Right cardiac atrium (tissue), 5 donors: ENCODE measurements around the gene CLIC5. TPM values are rescaled to one million over a fixed set of nuclear protein-coding genes. Genes with fewer than 3 reads are reported as not detected.

ENCODE experiments used
- ATAC-seq, 2 donors: fragments of 200-7000 bp; cut with Tn5 transposase; one replicate each; pipeline versions ENCODE4 v1.8.0 to v1.9.1; 2020; ENCODE audit warnings: moderate library complexity in 2 of 2, mild to moderate bottlenecking in 1 of 2
- DNase-seq, 3 donors: peaks; one replicate each; pipeline ENCODE4 v3.0.0-alpha.2; 2020
- H3K27ac ChIP-seq: one replicate; pipeline ENCODE4 v1.5.1; 2013; ENCODE audit warnings: mild to moderate bottlenecking, low read length, control low read depth, moderate library complexity
- H3K27me3 ChIP-seq: one replicate; pipeline ENCODE4 v1.6.1; 2013; ENCODE audit not compliant: control insufficient read depth, insufficient read depth
- H3K4me1 ChIP-seq: one replicate; pipeline ENCODE4 v1.6.1; 2013; ENCODE audit warnings: low read length; ENCODE audit not compliant: control insufficient read depth, insufficient read depth
- H3K4me3 ChIP-seq: one replicate; pipeline ENCODE4 v1.5.1; 2013; ENCODE audit warnings: low read length, control low read depth
- H3K9me3 ChIP-seq: one replicate; pipeline ENCODE4 v1.6.1; 2013; ENCODE audit warnings: low read length; ENCODE audit not compliant: control insufficient read depth
- WGBS: extraction: QIAGEN DNeasy Blood & Tissue Kit; methylation state at CpG from one replicate; pipeline ENCODE4 v1.1.7; 2013; 5-methylcytosine and 5-hydroxymethylcytosine counted together
- intact Hi-C, 4 donors: fragments of 100-400 bp; cut with DNase I; formaldehyde crosslinking; loops; one replicate each; pipeline versions ENCODE4 v1.11.0 to v1.14.0; 2022 to 2023
- polyA plus RNA-seq: library from polyadenylated mRNA; stranded (reverse); fragments of 200-250 nt; gene quantifications from one replicate; pipeline ENCODE4 v1.2.3, GENCODE V29; 2013
- total RNA-seq, 4 donors: library from RNA; stranded (reverse); fragmentation: NEBNext Ultra II Directional; extraction: Animal tissue kit (Norgen Biotek cat#: 25700); gene quantifications; one replicate each; pipeline ENCODE4 v1.2.1, GENCODE V29; 2021
- donor health status: healthy with polysubstance abuse.
- donor health status: DM: no; HTN: yes; CAD: no.
- donor health status: DM: no; HTN: no; CAD: no.
- donor health status: DM: no; HTN: yes; CAD: no; lungs with severe emphysema.
- donor health status: DM: yes; HTN: yes; CAD: no.

CLIC5 gene
- total and polyA plus RNA-seq, 5 donors: 60.5 to 150 (median 124) TPM

GRCh38 chr6:45961125-45961524 lies 54.5 kb downstream of the CLIC5 start:
- H3K27ac ChIP-seq: no peak overlapping the region
- H3K9me3 ChIP-seq: no peaks in the 10 kb centered on the region
- intact Hi-C loops: no loop called here
- no peaks in the 10 kb centered on the region for H3K27me3 ChIP-seq
- H3K4me3 ChIP-seq: no peak overlapping the region
- no peak for DNase-seq
- WGBS: 29% methylated on average over 2 of the region's 2 CpGs
- ATAC-seq: peak; percentile 72 to 78
- peaks cover 5% of the 10 kb centered on the region for H3K4me1 ChIP-seq

GRCh38 chr6:45959534-45960145 lies 56.0 kb downstream of the CLIC5 start:
- peaks cover 9% of the 10 kb centered on the region for H3K4me1 ChIP-seq
- H3K27me3 ChIP-seq: no peaks in the 10 kb centered on the region
- intact Hi-C loops: loop anchor here in 1 of 4 donors (10.0 kb wide), 1 partner anchor 55 kb away; the partner anchor contains the start of gene CLIC5
- DNase-seq (no peak), ATAC-seq (no peak)
- 42% methylated on average over 4 of the region's 4 CpGs for WGBS
- no peak overlapping the region for H3K27ac ChIP-seq
- H3K9me3 ChIP-seq: no peaks in the 10 kb centered on the region
- no peak overlapping the region for H3K4me3 ChIP-seq

GRCh38 chr6:45956663-45957062 lies 59.0 kb downstream of the CLIC5 start:
- H3K4me1 ChIP-seq: peaks cover 9% of the 10 kb centered on the region
- ATAC-seq (no peak), DNase-seq (no peak)
- no peaks in the 10 kb centered on the region for H3K9me3 ChIP-seq
- H3K27ac ChIP-seq: no peak overlapping the region
- WGBS: 85% methylated on average over 7 of the region's 7 CpGs
- H3K27me3 ChIP-seq: no peaks in the 10 kb centered on the region
- H3K4me3 ChIP-seq: no peak overlapping the region
- intact Hi-C loops: loop anchor here in 1 of 4 donors (10.0 kb wide), 1 partner anchor 58 kb away; the partner anchor contains the start of gene CLIC5

- H3K9me3 ChIP-seq: no peaks in the 10 kb centered on the region
- no peak for DNase-seq
- no peak for ATAC-seq
- no peaks in the 10 kb centered on the region for H3K27me3 ChIP-seq
- peaks cover 11% of the 10 kb centered on the region for H3K4me1 ChIP-seq
- no peak overlapping the region for H3K4me3 ChIP-seq
- intact Hi-C loops: loop anchor here in 1 of 4 donors (10.0 kb wide), 1 partner anchor 59 kb away; the partner anchor contains the start of gene CLIC5
- 62% methylated on average over 5 of the region's 5 CpGs for WGBS
- no peak overlapping the region for H3K27ac ChIP-seq
Measured at GRCh38 chr6:45956176-45956575, 59.5 kb downstream of the CLIC5 start.

- Histone ChIP-seq H3K27ac (no peak overlapping the region), H3K27me3 (no peaks in the 10 kb centered on the region), H3K4me1 (peaks cover 11% of the 10 kb centered on the region), H3K9me3 (no peaks in the 10 kb centered on the region), H3K4me3 (no peak overlapping the region)
- 82% methylated on average over 1 of the region's 1 CpG for WGBS
- ATAC-seq (no peak), DNase-seq (no peak)
- intact Hi-C loops: loop anchor here in 1 of 4 donors (10.0 kb wide), 1 partner anchor 59 kb away; the partner anchor contains the start of gene CLIC5
Measured at GRCh38 chr6:45955597-45955996, 60.1 kb downstream of the CLIC5 start.

- ATAC-seq (no peak), DNase-seq (no peak)
- no peaks in the 10 kb centered on the region for H3K9me3 ChIP-seq
- no peak overlapping the region for H3K4me3 ChIP-seq
- H3K27me3 ChIP-seq: no peaks in the 10 kb centered on the region
- H3K27ac ChIP-seq: no peak overlapping the region
- intact Hi-C loops: loop anchor here in 1 of 4 donors (10.0 kb wide), 1 partner anchor 62 kb away; the partner anchor contains the start of gene CLIC5
- WGBS: 77% methylated on average over 3 of the region's 3 CpGs
- peaks cover 7% of the 10 kb centered on the region for H3K4me1 ChIP-seq
Measured at GRCh38 chr6:45952546-45952945, 63.1 kb downstream of the CLIC5 start.

- H3K4me1 ChIP-seq: peaks cover 7% of the 10 kb centered on the region
- WGBS: 72% methylated on average over 7 of the region's 7 CpGs
- H3K27ac ChIP-seq: no peak overlapping the region
- no peak overlapping the region for H3K4me3 ChIP-seq
- ATAC-seq (no peak), DNase-seq (no peak)
- intact Hi-C loops: loop anchor here in 1 of 4 donors (10.0 kb wide), 1 partner anchor 63 kb away; the partner anchor contains the start of gene CLIC5
- H3K9me3 ChIP-seq: no peaks in the 10 kb centered on the region
- H3K27me3 ChIP-seq: no peaks in the 10 kb centered on the region
Measured at GRCh38 chr6:45952168-45952529, 63.5 kb downstream of the CLIC5 start.

GRCh38 chr6:45951321-45952167 lies 64.1 kb downstream of the CLIC5 start:
- intact Hi-C loops: loop anchor here in 1 of 4 donors (10.0 kb wide), 1 partner anchor 63 kb away; the partner anchor contains the start of gene CLIC5
- no peak overlapping the region for H3K27ac ChIP-seq
- no peaks in the 10 kb centered on the region for H3K9me3 ChIP-seq
- peaks cover 11% of the 10 kb centered on the region for H3K4me1 ChIP-seq
- H3K4me3 ChIP-seq: no peak overlapping the region
- WGBS: 46% methylated on average over 11 of the region's 11 CpGs
- H3K27me3 ChIP-seq: no peaks in the 10 kb centered on the region
- ATAC-seq: peak in 1 of 2 donors; percentile 32
- DNase-seq: no peak

GRCh38 chr6:45949256-45949655 lies 66.4 kb downstream of the CLIC5 start:
- Histone ChIP-seq H3K4me3 (no peak overlapping the region), H3K27ac (no peak overlapping the region), H3K27me3 (no peaks in the 10 kb centered on the region), H3K9me3 (no peaks in the 10 kb centered on the region), H3K4me1 (peaks cover 10% of the 10 kb centered on the region)
- no peak for DNase-seq
- intact Hi-C loops: no loop called here
- ATAC-seq: no peak
- 83% methylated on average over 7 of the region's 7 CpGs for WGBS

GRCh38 chr6:45947807-45948206 lies 67.9 kb downstream of the CLIC5 start:
- H3K4me1 ChIP-seq: peaks cover 18% of the 10 kb centered on the region
- intact Hi-C loops: no loop called here

GRCh38 chr6:45946887-45947286 lies 68.8 kb downstream of the CLIC5 start:
- WGBS: 86% methylated on average over 6 of the region's 6 CpGs

More at GRCh38 chr6:45947807-45948206, 67.9 kb downstream of the CLIC5 start:
- no peaks in the 10 kb centered on the region for H3K27me3 ChIP-seq
- H3K9me3 ChIP-seq: no peaks in the 10 kb centered on the region
- ATAC-seq (no peak), DNase-seq (no peak)
- no peak overlapping the region for H3K4me3 ChIP-seq
- H3K27ac ChIP-seq: no peak overlapping the region

More at GRCh38 chr6:45946887-45947286, 68.8 kb downstream of the CLIC5 start:
- H3K27ac ChIP-seq: no peak overlapping the region
- H3K27me3 ChIP-seq: no peaks in the 10 kb centered on the region
- no peaks in the 10 kb centered on the region for H3K9me3 ChIP-seq
- DNase-seq (no peak), ATAC-seq (no peak)
- H3K4me1 ChIP-seq: peaks cover 20% of the 10 kb centered on the region
- no peak overlapping the region for H3K4me3 ChIP-seq
- intact Hi-C loops: no loop called here
